Endodermal cell (in vitro differentiated cells): ENCODE measurements around the gene THSD7A. TPM values are rescaled to one million over a fixed set of nuclear protein-coding genes. Genes with fewer than 3 reads are reported as not detected.

Experiments used
- DNase-seq: peaks from one replicate; pipeline ENCODE4 v3.0.0-alpha.2; 2017
- H3K27ac ChIP-seq: 2 replicates; pipeline ENCODE4 v1.5.1; 2013; ENCODE audit warnings: mild to moderate bottlenecking, low read depth, low read length, moderate library complexity
- H3K27me3 ChIP-seq: 2 replicates; pipeline ENCODE4 v1.6.1; 2013; ENCODE audit warnings: mild to moderate bottlenecking, low read length, moderate library complexity; ENCODE audit not compliant: insufficient read depth, control insufficient read depth, poor library complexity, severe bottlenecking
- H3K36me3 ChIP-seq: 2 replicates; pipeline ENCODE4 v1.7.0; 2013; ENCODE audit warnings: mild to moderate bottlenecking, low read length, moderate library complexity; ENCODE audit not compliant: control insufficient read depth, insufficient read depth
- H3K4me1 ChIP-seq: one replicate; pipeline ENCODE4 v1.7.0; 2013; ENCODE audit warnings: low read length; ENCODE audit not compliant: control insufficient read depth, insufficient read depth
- H3K4me3 ChIP-seq: 2 replicates; pipeline ENCODE4 v1.5.1; 2013; ENCODE audit warnings: mild to moderate bottlenecking, low read length, moderate library complexity
- H3K9ac ChIP-seq: 2 replicates; pipeline ENCODE4 v1.6.1; 2013; ENCODE audit warnings: mild to moderate bottlenecking, low read length, moderate library complexity; ENCODE audit not compliant: poor library complexity, severe bottlenecking; ENCODE audit errors: extremely low read depth
- H3K9me3 ChIP-seq: 2 replicates; pipeline ENCODE4 v1.6.1; 2013; ENCODE audit warnings: mild to moderate bottlenecking, low read length, moderate library complexity; ENCODE audit not compliant: control insufficient read depth
- H3K27ac Mint-ChIP-seq: 2 replicates; pipeline ENCODE4 v1.8.0; 2020; ENCODE audit warnings: mixed read lengths
- H3K27me3 Mint-ChIP-seq: 2 replicates; pipeline ENCODE4 v1.8.0; 2021; ENCODE audit warnings: mild to moderate bottlenecking, mixed read lengths; ENCODE audit not compliant: insufficient read depth
- H3K36me3 Mint-ChIP-seq: 2 replicates; pipeline ENCODE4 v1.8.0; 2020; ENCODE audit warnings: low read depth, mixed read lengths
- H3K4me1 Mint-ChIP-seq: 2 replicates; pipeline ENCODE4 v1.8.0; 2020; ENCODE audit warnings: mixed read lengths
- H3K4me3 Mint-ChIP-seq: 2 replicates; pipeline ENCODE4 v1.8.0; 2020; ENCODE audit warnings: mild to moderate bottlenecking, moderate library complexity, mixed read lengths
- H3K9me3 Mint-ChIP-seq: 2 replicates; pipeline ENCODE4 v1.8.0; 2020; ENCODE audit warnings: mild to moderate bottlenecking, mixed read lengths
- CTCF ChIP-seq: fragments of 200-600 bp; sonication (generic); conservative IDR thresholded peaks from 2 replicates; pipeline ENCODE4 v1.5.0; 2021; ENCODE audit warnings: antibody characterized with exemption, mild to moderate bottlenecking
- WGBS, 2 experiments: methylation state at CpG; one replicate each; pipeline versions ENCODE4 v1.1.5 to v1.1.7; 2013; ENCODE audit warnings: missing lambda C conversion rate in 2 of 2, mixed read lengths in 1 of 2; ENCODE audit not compliant: insufficient coverage in 1 of 2, insufficient read length in 1 of 2; 5-methylcytosine and 5-hydroxymethylcytosine counted together
- total RNA-seq, 2 donors: library from RNA; stranded (reverse); fragmentation: NEBNext Ultra II Directional in 1 of 2; extraction: Animal tissue kit (Norgen Biotek cat#: 25700) in 1 of 2; gene quantifications; 2 replicates in 1 of 2; 3 replicates in 1 of 2; pipeline ENCODE4 v1.2.1, GENCODE V29; 2021

THSD7A gene
- total RNA-seq, 2 donors from 2014 or later, result 0.73 to 1.3 TPM

GRCh38 chr7:11754123-11754522 is 77.9 kb downstream of the THSD7A start:
- TF ChIP-seq CTCF, result no peak
- H3K4me3 Mint-ChIP-seq, result no peak overlapping the region
- Histone ChIP-seq H3K4me1 (no peaks in the 10 kb centered on the region), H3K27ac (no peak overlapping the region), H3K4me3 (no peak overlapping the region), H3K9ac (no peak overlapping the region), H3K36me3 (no peaks in the 10 kb centered on the region), H3K27me3 (no peaks in the 10 kb centered on the region), H3K9me3 (no peaks in the 10 kb centered on the region)
- H3K27ac Mint-ChIP-seq, result no peak overlapping the region
- H3K4me1 Mint-ChIP-seq, result no peaks in the 10 kb centered on the region
- no peaks in the 10 kb centered on the region for H3K9me3 Mint-ChIP-seq
- H3K27me3 Mint-ChIP-seq, result peaks cover 2% of the 10 kb centered on the region
- DNase-seq, result no peak
- WGBS, 2 experiments, result 92 to 94% methylated on average over 2 of the region's 2 CpGs
- H3K36me3 Mint-ChIP-seq, result no peaks in the 10 kb centered on the region

- no peak overlapping the region for H3K4me3 Mint-ChIP-seq
- no peak overlapping the region for H3K27ac Mint-ChIP-seq
- Histone ChIP-seq H3K36me3 (no peaks in the 10 kb centered on the region), H3K27ac (no peak overlapping the region), H3K4me1 (no peaks in the 10 kb centered on the region), H3K4me3 (no peak overlapping the region), H3K9me3 (no peaks in the 10 kb centered on the region), H3K9ac (no peak overlapping the region), H3K27me3 (no peaks in the 10 kb centered on the region)
- no peak for TF ChIP-seq CTCF
- H3K27me3 Mint-ChIP-seq, result peaks cover 2% of the 10 kb centered on the region
- no peaks in the 10 kb centered on the region for H3K36me3 Mint-ChIP-seq
- no peak for DNase-seq
- no peaks in the 10 kb centered on the region for H3K4me1 Mint-ChIP-seq
- no peaks in the 10 kb centered on the region for H3K9me3 Mint-ChIP-seq
These were observed 78.6 kb downstream of the THSD7A start for GRCh38 chr7:11753433-11753832.

GRCh38 chr7:11751807-11752389 is 80.1 kb downstream of the THSD7A start:
- DNase-seq, result no peak
- no peaks in the 10 kb centered on the region for H3K36me3 ChIP-seq
- no peak overlapping the region for H3K9ac ChIP-seq
- H3K27me3 ChIP-seq, result no peaks in the 10 kb centered on the region
- Mint-ChIP-seq H3K4me3 (no peak overlapping the region), H3K27me3 (peaks cover 2% of the 10 kb centered on the region), H3K9me3 (no peaks in the 10 kb centered on the region), H3K36me3 (no peaks in the 10 kb centered on the region), H3K4me1 (no peaks in the 10 kb centered on the region), H3K27ac (peak overlapping the region; percentile 40)
- H3K9me3 ChIP-seq, result no peaks in the 10 kb centered on the region
- H3K4me3 ChIP-seq, result no peak overlapping the region
- no peak overlapping the region for H3K27ac ChIP-seq
- 84 to 91% methylated on average over 4 to 8 of the region's 8 CpGs for WGBS, 2 experiments
- no peak for TF ChIP-seq CTCF
- H3K4me1 ChIP-seq, result no peaks in the 10 kb centered on the region
